HPDE6-E6E7 (cell line): ENCODE measurements around the gene ITGA3.
"Not testable (repeated sequence)": the region's sequence is repeated elsewhere in the genome, so short reads cannot be mapped to it uniquely, and the experiment has no call there.

Source experiments
- DNase-seq: peaks from one replicate; pipeline ENCODE4 v3.0.0; 2011; ENCODE audit warnings: missing footprints; ENCODE audit errors: extremely low spot score

The ITGA3 gene

DNA sequence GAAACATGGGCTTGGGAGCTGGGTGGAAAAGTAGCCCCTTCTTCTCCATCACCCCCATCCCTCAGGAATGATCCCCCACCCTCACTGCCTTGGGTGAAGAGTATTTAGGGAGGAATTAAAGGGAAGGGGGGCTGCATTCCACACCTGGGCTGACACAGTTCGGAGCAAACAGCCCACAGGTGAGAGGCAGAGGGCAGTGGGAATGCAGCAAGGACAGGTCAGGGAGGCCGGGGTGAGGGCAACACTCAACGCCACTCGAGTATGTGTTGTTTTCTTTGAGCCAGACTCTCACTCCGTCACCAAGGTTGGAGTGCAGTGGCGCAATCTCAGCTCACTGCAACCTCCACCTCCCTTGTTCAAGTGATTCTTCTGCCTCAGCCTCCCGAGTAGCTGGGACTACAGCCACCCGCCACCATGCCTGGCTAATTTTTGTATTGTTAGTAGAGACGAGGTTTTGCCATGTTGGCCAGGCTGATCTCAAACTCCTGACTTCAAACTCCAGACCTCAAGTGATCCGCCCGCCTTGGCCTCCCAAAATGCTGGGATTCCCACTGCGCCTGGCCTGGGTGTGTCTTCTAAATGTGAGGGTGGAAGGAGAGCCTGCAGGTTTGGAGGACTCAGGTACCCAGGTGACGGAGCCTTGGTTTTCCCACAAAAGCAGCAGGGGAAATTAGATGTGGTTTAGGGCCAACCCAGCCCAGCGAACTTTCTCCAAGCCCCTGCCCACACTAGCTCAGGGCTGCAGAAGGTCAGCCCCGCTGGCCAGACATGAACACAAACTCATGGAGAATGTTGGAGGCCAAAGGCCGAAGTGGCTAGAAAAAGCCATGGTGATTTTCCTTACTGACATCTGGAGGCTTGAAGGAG lies 21.2 kb upstream of the ITGA3 start:
- no peak for DNase-seq

DNA sequence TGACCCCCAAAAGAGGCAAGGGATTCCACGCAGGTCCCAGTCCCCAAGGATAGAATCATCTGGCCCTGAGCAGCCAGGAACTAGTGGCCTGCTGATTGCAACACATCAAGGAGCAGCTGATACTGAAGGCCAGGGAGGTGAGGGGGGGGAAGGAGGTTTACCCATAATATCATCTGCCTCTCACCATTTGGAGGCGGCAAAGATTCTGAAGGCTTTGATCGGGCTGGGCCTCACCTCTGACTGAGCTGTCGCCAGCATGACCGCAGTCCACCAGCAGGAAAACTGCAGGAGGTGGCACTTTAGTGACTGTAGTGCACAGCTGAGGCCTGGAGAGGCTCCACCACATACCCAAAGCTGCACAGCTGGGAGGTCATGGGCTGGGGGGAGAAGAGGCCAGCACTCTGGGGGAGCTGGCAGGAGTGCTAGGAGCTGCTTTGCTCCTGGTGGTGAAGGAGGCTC lies 20.5 kb upstream of the ITGA3 start:
- DNase-seq, result no peak

DNA sequence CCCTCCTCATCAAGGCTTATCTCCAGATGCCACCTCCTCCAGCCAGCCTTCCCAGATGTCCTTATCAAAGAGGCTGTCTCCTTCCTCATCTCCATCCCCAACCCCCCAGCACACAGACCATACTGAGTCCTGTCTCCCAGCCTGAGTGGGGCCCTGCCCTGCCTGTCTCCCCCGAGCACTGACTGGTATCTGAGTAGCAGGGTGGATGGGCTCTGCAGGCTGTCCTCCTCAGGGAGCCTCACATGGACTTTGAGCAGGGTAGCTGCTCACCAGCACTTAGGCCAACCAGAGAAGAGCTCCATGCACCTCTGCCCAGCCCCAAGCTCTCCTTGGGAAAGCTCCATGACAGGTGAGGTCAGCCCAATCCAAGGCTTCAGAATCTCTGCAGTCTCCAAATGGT lies 20.0 kb upstream of the ITGA3 start:
- DNase-seq, result no peak

DNA sequence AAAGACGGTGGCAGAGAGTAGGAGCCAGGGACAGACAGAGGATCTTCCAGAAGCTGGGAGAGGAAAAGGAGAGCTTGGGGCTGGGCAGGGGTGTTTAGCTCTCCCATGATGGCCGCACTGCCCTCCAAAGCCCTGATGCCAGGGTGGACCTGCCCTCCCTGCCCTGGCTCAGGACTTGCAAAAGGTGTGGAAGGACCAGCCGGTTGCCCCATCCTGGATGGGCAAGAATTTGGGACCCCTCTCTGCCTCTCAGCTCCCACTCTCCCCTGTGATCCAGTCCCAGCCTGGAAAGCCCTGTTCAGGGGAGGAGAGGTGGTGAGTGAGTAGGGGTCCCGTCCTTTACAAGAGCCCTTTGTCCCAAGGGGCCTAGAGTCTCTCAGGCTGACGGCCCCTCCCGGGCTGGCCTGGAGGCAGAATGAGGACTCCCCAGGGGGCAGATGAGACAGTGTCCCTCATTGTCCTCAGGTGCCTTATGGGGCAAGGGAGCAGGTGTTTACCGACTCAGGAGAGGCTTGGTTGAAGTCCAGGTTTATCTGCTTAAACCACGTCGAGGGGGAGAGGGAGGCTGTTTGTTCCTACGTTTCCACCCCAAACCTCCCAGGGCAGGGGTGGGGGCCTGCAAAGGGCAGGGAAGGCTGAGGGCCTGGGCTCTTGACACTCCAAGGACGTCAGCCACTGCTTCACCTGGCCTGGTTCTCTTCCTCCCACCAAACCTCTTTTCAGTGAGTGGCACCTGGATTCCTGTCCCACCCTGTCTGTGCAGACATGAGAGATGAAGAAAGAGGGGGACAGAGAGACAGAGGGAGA lies 19.3 kb upstream of the ITGA3 start:
- DNase-seq, result no peak

DNA sequence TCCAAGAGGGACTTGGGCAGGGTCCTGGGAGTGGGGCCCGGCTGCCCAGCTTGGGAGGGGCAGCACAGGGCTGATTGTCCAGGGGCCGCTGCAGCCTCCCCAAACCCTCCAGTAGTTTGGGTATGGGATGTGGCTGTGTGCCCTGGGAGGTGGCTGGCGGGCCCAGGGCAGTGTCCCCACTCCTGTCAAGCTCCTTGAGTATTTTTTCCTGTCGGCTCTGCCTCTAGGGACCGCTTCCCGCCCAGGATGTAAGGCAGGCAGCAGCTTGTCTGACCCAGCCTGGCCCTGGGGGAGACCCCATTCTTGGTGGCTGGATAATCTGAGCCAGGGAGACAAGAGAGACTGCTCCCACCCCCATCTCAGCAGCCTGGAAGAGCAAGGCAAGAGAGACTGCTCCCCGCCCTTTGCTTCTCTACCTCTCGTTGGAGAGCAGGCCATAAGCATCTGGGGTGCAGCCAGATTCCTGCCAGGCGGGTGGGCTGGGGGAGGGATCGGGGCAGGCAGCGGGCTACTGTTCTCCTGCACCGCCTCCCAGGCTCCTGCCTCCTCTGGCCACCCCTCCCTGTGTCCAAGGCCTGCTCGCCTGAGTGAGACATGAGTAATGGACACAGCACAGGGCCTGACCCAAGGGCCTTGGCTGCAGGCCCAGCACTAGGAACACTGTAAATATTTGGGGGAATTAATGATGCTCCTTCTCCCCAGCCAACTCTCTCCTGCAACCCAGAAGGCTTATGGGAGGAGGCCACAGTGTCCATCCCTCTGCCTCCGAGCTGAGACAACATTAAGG lies 18.4 kb upstream of the ITGA3 start:
- DNase-seq, result no peak

DNA sequence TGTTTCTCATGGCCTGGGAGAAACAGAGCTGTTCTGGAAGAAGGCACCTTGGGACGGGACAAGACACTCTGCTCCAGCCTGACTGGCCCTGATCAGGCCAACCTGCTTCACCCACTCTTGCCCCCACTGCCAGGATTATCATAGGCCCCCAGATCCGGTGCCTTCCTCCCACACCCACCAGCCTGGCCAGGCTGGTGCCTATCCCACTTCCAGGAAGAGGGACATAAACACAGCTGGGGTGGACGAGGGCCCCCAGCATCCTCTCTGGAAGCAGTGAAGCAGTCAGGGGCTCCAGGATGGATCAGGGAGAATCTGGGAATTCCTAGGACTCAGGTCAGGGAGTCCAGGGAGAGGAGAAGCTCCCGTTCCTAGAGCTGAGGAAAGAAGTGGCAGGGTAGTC lies 16.9 kb upstream of the ITGA3 start:
- DNase-seq, result no peak

DNA sequence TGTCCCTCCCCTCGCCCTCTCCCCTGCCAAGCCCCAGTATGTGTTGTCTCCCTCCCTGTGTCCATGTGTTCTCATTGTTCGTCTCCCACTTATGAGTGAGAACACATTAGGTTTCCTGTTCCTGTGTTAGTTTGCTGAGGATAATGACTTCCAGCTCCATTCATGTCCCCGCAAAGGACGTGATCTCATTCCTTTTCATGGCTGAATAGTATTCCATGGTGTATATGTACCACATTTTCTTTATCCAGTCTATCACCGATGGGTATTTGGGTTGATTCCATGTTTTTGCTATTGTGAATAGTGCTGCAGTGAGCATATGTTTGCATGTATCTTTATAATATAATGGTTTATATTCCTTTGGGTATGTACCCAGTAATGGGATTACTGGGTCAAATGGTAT lies 15.4 kb upstream of the ITGA3 start:
- not testable (repeated sequence) for DNase-seq

DNA sequence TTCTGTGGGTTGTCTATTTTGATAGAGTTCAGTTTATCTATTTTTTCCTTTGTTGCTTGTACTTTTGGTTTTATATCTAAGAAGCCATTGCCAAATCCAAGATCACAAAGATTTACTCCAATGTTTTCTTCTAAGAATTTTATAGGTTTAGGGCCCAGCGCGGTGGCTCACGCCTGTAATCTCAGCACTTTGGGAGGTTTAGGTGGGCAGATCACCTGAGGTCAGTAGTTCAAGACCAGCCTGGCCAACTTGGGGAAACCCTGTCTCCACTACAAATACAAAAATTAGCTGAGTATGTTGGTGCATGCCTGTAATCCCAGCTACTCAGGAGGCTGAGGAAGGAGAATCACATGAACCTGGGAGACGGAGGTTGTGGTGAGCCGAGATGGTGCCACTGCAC lies 13.7 kb upstream of the ITGA3 start:
- no peak for DNase-seq

DNA sequence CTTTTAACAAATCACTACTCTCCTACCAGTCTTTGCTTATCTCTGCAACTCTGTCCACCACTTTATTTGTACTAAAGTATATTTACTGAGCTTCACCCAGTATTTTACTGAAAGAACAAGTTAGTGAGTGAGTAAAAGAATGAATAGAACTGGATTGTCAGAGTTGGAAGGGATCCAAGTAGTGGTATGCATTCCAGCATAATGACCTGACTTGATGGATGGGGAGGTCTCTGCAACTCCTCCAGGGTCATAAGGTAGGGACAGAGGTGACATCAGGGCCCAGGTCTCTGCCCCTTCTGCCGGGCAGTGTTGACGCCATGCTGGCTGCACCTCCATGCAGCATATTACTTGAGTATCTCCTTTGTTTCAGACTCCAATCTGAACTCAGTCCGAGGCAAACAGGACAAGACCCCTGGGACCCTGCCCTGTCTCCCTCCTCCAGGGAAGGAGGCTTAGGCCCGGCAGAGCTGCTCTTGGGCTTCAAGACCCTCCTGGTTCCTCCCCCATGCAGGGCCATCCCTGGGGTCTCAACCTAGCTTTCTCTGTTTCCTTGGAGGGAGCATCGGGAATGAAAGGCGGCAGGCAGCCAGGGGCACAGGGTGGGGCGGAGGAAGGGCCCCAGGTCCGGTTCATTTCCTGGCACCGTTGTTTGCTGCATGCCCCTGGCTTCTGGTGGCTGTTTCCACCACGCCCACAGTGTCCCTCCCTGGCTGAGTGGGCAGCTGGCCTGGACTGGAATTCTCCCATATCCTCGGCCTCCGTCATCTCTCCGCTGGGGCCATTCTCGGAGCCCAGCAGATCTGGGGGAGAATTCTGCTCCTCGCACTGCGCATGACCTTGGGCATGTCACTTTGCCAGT lies 12.4 kb upstream of the ITGA3 start:
- no peak for DNase-seq

DNA sequence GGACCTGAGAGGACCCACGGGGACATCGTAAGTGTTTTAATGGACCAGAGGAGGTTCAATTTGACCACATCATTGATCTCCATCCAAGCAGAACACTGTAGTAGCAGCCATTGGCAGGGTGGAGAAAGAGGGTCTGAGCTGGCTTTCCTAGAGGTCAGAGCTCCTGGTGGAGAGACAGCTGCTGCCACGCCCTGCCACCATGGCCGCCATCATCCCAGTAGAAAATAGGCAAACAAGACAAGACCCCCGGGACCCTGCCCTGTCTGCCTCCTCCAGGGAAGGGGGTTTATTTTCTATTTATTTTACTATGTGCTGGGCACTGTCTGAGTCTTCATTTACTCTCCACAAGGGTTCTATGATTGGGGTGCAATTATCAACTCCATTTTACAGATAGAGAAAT lies 11.4 kb upstream of the ITGA3 start:
- DNase-seq, result no peak

DNA sequence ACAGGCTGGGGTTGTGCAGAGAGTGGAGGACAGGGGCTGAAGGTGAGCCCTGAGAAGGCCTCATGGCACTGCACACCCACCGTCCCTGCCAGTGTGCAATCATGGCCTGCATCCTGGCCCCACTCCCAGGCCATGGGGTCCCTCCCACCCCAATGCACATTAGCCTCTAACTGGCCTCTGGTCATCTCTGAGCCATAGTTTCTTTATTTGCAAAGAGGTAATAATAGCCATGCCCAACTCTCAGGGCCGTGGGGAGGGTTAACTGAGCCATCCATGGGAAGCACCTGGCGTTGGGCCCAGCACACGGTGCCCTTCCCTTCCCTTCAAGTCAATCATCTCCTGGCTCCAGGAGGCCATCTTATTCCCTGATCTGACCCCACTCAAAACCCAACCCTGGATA lies 10.8 kb upstream of the ITGA3 start:
- no peak for DNase-seq

DNA sequence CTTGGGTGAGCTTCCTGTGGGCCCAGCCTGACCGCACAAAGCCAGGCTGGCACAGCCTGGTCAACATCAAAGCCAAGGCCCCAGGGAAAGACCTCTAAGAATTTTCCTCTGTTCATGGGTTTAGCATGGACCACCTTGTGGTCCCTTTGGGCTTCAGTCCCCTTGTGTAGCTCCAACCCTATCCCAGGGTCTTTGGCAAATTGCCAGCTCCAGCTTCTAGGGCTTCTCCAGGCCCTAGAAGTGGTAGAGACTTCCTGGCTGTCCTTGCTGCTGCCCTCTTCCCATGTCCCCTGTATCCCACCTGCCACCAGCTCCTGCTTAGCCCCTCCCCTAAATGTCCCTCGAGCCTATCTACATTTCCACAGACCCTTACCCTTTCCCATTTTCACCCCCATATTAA lies 9.7 kb upstream of the ITGA3 start:
- DNase-seq, result no peak

DNA sequence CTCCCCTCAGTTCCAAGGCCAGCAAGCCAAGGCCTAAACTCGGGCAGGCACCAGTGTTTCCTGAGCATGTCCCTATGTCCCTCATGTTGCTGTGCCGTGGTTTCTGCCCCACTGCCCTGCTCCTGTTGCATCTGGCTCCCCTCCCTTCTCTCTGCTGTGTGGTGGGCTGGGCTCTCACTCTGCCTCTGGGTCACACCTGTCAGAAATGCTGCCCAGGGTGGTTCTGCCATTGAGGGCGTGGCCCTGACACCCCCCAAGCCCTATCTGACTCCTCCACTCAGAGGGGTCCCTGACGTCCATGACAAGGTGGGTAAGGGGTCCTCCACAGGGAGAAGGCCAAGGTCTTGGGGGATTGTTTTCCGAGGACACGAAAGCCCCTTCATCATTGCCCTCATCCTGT lies 9.2 kb upstream of the ITGA3 start:
- no peak for DNase-seq

DNA sequence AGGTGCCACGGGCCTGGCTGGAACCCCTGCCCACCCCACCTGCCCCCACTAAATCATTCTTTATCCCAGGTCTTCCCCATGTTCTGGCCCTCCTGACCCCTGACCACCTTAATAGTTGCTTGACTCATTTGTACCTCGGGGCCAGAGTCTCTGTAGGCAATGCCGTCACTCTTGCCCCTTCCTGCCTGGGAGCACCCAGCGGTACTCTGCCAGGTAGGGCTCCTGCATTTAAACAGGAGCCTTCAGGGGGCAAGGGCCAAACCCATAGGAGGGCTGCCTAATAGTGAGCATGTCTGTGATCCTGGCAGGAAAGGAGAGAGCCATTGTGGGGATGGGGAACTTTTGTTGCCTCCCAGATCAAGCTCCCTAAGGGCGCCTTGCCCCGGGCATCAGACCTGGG lies 8.8 kb upstream of the ITGA3 start:
- no peak for DNase-seq

DNA sequence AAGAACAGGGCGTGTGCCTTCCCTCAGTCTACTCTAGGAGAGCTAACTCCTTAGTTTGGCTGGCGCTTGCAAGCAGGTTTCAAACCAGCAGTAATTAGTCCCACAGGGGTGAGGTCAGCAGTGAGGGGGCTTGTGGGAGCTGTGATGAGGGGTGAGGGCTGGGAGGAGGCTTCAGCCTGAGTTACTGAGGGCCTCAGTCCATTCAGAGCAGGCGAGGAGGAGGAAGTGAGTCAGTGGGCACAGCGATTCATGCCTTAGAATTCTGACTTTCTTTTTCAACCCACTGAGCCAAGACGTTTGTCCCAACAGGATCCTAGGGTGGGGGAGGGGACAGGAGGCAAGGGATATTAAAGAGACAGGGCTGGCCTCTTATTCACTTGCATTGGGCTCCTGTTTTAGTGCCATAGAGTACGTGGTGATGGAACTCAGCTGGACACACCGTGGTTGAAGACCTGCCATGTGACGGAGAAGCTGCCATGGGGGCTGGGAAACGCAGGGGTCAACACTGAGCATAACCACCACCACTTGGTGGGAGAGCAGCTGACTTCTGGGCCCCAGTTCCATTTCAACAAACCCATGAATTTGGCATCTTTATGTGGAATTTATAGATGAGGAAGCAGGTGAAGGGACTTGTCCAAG lies 8.3 kb upstream of the ITGA3 start:
- no peak for DNase-seq

DNA sequence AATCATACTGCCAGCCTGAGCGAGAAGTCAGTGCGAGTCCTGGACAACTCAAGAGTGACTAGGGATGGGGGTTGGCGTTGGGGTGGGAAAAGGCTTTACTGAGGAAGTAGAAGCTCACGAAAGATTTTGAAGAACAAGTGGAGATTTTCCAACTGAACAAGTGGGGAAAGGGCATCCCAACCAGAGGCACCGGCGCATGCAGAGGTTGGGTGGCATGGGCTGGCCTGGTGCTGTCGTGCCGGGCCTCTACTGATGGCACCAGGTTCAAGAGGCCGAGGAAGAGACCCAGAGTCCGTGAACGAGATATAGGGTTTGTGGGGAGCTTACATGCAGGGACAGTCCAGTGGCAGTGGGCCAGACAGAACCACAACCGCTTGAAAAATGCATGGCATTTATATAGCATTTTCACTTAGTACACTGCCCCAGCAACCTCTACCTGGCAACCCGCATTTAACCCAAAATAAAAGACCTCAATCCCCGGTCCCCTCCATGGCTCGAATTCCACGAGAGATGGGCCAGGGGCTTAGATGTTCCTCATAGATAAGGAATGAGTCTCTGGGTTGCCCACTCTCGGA lies 7.7 kb upstream of the ITGA3 start:
- no peak for DNase-seq

DNA sequence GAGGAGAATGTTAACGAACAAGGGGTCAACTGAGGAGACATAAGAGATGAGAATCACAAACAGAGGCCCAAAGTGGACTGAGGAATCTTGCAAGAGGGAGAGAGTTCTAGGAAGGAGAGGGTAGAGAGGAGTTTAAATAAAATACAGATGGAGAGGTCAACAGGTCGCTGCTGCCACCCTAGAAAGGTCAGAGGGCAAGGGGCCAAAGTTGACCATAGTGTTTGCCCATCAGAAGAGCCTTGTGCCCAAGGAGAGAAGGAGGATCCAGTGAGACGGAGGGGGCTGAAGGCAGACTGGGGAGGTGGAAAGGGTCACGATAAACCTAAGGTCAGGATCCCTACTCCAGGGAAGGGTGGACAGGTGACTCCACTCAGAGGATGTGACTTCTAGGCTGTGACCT lies 6.9 kb upstream of the ITGA3 start:
- no peak for DNase-seq

DNA sequence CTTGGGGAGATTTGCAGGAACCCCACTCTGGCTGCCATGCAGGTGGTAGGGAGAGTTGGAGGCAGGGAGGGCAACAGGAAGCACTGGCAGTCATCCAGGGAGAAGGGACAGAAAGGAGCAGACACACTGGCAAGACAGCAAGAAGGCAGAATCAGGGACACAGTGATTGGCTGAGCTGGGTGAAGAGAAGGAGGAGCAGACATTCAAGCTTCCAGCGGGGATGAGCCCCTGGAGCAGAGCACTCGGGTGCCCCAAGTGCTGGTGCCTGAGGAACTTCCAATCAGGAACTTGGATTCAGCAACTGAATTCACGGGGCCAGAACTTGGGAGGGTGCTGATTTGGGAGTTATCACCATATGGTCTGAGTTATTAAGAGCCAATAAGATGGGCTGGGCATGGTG lies 6.3 kb upstream of the ITGA3 start:
- DNase-seq, result no peak

DNA sequence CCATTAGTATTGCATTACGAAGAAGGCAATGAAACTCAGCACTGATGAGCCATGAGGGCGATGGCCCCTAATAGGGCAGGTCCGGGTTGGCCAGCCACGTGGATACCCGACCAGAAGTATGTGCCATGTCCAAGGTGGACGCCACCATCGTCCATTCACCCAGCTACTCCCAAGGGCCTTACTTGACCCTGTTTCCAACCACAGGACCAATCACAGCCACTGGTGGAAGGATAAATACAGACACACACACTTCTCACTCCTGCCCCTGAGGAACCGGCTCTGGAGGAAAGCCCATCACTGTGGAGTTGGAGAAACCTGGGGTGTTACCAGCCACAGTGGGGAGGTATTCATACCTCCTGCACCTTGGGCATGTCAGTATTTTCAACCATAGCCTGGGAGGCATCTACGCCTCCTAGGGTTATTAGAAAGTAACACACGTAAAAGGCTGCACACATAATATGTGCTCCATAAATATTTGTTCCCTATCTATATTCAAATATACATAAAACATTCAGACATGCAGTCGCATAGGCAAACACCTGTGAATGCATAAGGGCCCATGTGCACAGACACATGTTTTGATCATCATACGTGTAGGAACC lies 5.4 kb upstream of the ITGA3 start:
- DNase-seq, result no peak

DNA sequence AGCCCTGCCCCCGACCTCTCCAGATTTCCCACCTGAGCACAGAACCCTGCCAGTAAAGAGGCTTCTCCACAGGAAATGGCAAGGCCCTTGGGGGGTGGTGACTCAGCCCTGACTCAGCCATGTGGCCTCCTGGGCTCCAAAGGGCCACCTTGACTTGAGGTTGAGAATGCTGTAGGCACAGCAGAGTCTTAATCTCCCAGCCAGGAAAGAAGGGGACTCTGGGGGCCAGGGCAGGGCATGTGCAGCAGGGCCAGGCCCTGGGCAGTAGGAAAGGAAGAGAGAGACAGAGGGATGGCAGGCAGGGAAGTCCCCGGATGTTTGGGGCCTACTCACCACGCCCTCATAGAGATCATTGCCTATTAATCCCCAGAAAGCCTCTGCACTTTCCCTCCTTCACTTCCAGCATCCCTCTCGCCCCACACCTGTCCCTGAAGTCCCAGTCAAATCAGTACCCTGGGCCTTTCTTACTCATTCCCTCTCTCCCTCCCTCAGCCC lies 4.8 kb upstream of the ITGA3 start:
- DNase-seq, result peak; percentile 91
